Subcutaneous adipose tissue (tissue), 4 donors: ENCODE data around the gene KYAT1. TPM values are rescaled to one million over a fixed set of nuclear protein-coding genes. Genes with fewer than 3 reads are reported as not detected.

Experiments
- CTCF ChIP-seq: fragments of 450-650 bp; IDR thresholded peaks from one replicate; pipeline ENCODE4 v1.5.1; 2016; ENCODE audit warnings: low read depth, mild to moderate bottlenecking, control low read depth, antibody characterized with exemption, moderate library complexity
- total RNA-seq, 4 donors: library from RNA; depleted of rRNA; stranded (reverse); fragments of >200 nt; gene quantifications; one replicate each; pipeline ENCODE4 v1.1.0, GENCODE V29; 2016

The KYAT1 gene
- total RNA-seq, 4 donors from 2014 or later: 1.5 to 7.5 (median 2.1) TPM

- TF ChIP-seq CTCF: no peak
Measured at GRCh38 chr9:128819716-128820664, 61.8 kb downstream of the KYAT1 start.

- no peak for TF ChIP-seq CTCF
Measured at GRCh38 chr9:128818839-128819715, 62.7 kb downstream of the KYAT1 start.

GRCh38 chr9:128818099-128818838 is 63.5 kb downstream of the KYAT1 start, which contains the start of gene ENDOG:
TSS of gene ENDOG (plus strand) at chr9:128818500. CDS start at chr9:128818685, 185 bp downstream.
- TF ChIP-seq CTCF: no peak

- no peak for TF ChIP-seq CTCF
Measured at GRCh38 chr9:128810873-128811272, 70.9 kb downstream of the KYAT1 start.

GRCh38 chr9:128809831-128810230 is 71.9 kb downstream of the KYAT1 start:
- no peak for TF ChIP-seq CTCF

- TF ChIP-seq CTCF: no peak
Measured at GRCh38 chr9:128809036-128809599, 72.6 kb downstream of the KYAT1 start.
